Upper lobe of right lung (tissue), 1 donor: ENCODE results near the gene TMEM30A. TPM values are rescaled to one million over a fixed set of nuclear protein-coding genes. Genes with fewer than 3 reads are reported as not detected.

Source experiments
- ATAC-seq: fragments of 200-7000 bp; cut with Tn5 transposase; one replicate; pipeline ENCODE4 v1.9.1; 2020; ENCODE audit warnings: mild to moderate bottlenecking, moderate library complexity
- DNase-seq: peaks from one replicate; pipeline ENCODE4 v3.0.0-alpha.2; 2020
- H3K27ac ChIP-seq: fragments of 200-600 bp; one replicate; pipeline ENCODE4 v1.8.0; 2022
- H3K27me3 ChIP-seq: fragments of 200-600 bp; one replicate; pipeline ENCODE4 v1.8.0; 2022; ENCODE audit warnings: mild to moderate bottlenecking
- H3K36me3 ChIP-seq: fragments of 200-600 bp; one replicate; pipeline ENCODE4 v1.8.0; 2022
- H3K4me1 ChIP-seq: fragments of 200-600 bp; one replicate; pipeline ENCODE4 v1.8.0; 2022
- H3K4me3 ChIP-seq: fragments of 200-600 bp; one replicate; pipeline ENCODE4 v1.8.0; 2022; ENCODE audit warnings: mild to moderate bottlenecking
- H3K9me3 ChIP-seq: fragments of 200-600 bp; one replicate; pipeline ENCODE4 v1.8.0; 2022
- CTCF ChIP-seq: fragments of 200-600 bp; IDR thresholded peaks from one replicate; pipeline ENCODE4 v1.8.0; 2022; ENCODE audit warnings: antibody characterized with exemption
- intact Hi-C: fragments of 100-400 bp; cut with DNase I; formaldehyde crosslinking; loops from one replicate; pipeline ENCODE4 v1.11.0; 2022
- total RNA-seq: library from RNA; stranded (reverse); fragmentation: NEBNext Ultra II Directional; extraction: Animal tissue kit (Norgen Biotek cat#: 25700); gene quantifications from one replicate; pipeline ENCODE4 v1.2.1, GENCODE V29; 2021
- donor health status: DM: no; HTN: yes; CAD: no; lungs with severe emphysema.

Gene TMEM30A
- total RNA-seq, 1 donor from 2014 or later, result 183 TPM

- H3K9me3 ChIP-seq, result no peaks in the 10 kb centered on the region
- intact Hi-C loops, result no loop called here
- H3K4me3 ChIP-seq, result peak overlapping the region; percentile 21
- peaks cover 39% of the 10 kb centered on the region for H3K4me1 ChIP-seq
- DNase-seq (peak; percentile 89), ATAC-seq (peak; percentile 77)
- no peaks in the 10 kb centered on the region for H3K36me3 ChIP-seq
- TF ChIP-seq CTCF, result peak; percentile 88
- H3K27me3 ChIP-seq, result peaks cover 43% of the 10 kb centered on the region
- no peak overlapping the region for H3K27ac ChIP-seq
Measured at GRCh38 chr6:75208298-75209183, 76.1 kb downstream of the TMEM30A start.

GRCh38 chr6:75206576-75207342, 77.8 kb downstream of the TMEM30A start:
- Histone ChIP-seq H3K4me3 (peak overlapping the region; percentile 50), H3K27ac (no peak overlapping the region), H3K9me3 (no peaks in the 10 kb centered on the region), H3K4me1 (peaks cover 44% of the 10 kb centered on the region), H3K36me3 (no peaks in the 10 kb centered on the region), H3K27me3 (peaks cover 55% of the 10 kb centered on the region)
- intact Hi-C loops, result no loop called here
- DNase-seq (no peak), ATAC-seq (no peak)
- no peak for TF ChIP-seq CTCF

- peaks cover 43% of the 10 kb centered on the region for H3K4me1 ChIP-seq
- intact Hi-C loops, result no loop called here
- H3K9me3 ChIP-seq, result no peaks in the 10 kb centered on the region
- H3K4me3 ChIP-seq, result peak within 1 kb of the TSS; percentile 50
- ATAC-seq (peak; percentile 83), DNase-seq (peak; percentile 94)
- H3K36me3 ChIP-seq, result no peaks in the 10 kb centered on the region
- H3K27me3 ChIP-seq, result peaks cover 63% of the 10 kb centered on the region
- no peak for TF ChIP-seq CTCF
- H3K27ac ChIP-seq, result peak within 1 kb of the TSS; percentile 61
Measured at GRCh38 chr6:75205776-75206575, 78.6 kb downstream of the TMEM30A start, which contains the start of gene COL12A1. Gene COL12A1 (minus strand): TSS chr6:75206053. CDS start chr6:75202792, 3,261 bp downstream.

GRCh38 chr6:75204959-75205775, 79.4 kb downstream of the TMEM30A start:
- DNase-seq, result peak; percentile 80
- H3K4me1 ChIP-seq, result peaks cover 41% of the 10 kb centered on the region

More at GRCh38 chr6:75204959-75205775, 79.4 kb downstream of the TMEM30A start:
- no peak for TF ChIP-seq CTCF
- Histone ChIP-seq H3K36me3 (no peaks in the 10 kb centered on the region), H3K27ac (peak overlapping the region; percentile 61), H3K27me3 (peaks cover 69% of the 10 kb centered on the region), H3K9me3 (no peaks in the 10 kb centered on the region), H3K4me3 (peak overlapping the region; percentile 50)
- ATAC-seq, result peak; percentile 60
- intact Hi-C loops, result no loop called here
